DOHH2 (cell line): Measurements from ENCODE around the gene PARVB.

ENCODE experiments used
- EZH2phosphoT487 ChIP-seq: fragments of 200-600 bp; sonication (generic); IDR thresholded peaks from 2 replicates; pipeline ENCODE4 v1.6.1; 2017; ENCODE audit warnings: borderline replicate concordance, mild to moderate bottlenecking, antibody characterized with exemption, low read length, moderate library complexity, mixed read lengths
- TF ChIP-seq, protein P1 (sequence below): fragments of 200-600 bp; sonication (generic); IDR thresholded peaks from one replicate; pipeline ENCODE4 v1.5.1; 2014; ENCODE audit warnings: antibody characterized with exemption, mild to moderate bottlenecking, low read depth, low read length; ENCODE audit not compliant: poor library complexity, severe bottlenecking

DNA sequence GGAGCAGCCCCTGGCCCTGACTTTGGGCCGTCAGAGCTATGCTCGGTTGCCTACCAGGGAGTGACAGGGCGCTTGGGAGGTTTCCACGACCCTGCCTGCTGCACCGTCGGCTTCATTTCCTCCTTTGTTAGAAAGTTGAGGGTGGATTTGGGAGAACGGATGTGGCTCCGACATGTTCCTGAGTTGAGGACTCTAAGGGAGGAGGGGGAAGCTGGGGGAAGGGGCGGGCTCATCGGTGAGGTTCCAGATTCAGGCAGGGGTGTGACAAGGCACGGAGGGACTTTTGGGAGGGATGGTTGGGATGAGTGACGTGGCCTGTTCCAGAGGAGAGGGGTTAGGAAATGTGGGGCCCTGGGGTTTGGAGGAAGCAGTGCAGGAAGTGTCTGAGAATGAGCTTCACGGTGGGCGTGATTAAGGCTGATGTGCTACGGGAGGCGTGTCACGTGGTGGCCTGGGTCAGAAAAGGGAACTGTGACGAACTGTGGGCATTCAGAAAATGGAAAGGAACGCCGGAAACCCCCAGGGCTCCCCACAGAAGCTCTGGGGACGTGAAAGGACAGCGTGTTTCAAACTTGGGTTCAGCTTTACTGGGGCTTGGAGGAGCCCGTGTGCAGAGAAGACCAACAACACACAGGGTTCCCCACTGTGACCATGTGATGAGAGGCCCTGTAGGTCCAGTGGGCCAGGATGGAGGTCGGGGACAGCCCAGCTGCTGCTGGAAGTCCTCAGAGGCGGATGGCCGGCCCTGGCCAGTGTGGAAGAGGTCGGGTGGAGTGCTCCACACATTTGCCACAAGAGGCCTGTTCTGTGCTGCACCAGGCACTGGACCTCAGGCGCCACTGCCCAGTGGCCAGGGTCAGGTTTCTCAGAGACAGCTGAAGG, 2.8 kb downstream of the PARVB start:
- TF ChIP-seq, protein P1, sequence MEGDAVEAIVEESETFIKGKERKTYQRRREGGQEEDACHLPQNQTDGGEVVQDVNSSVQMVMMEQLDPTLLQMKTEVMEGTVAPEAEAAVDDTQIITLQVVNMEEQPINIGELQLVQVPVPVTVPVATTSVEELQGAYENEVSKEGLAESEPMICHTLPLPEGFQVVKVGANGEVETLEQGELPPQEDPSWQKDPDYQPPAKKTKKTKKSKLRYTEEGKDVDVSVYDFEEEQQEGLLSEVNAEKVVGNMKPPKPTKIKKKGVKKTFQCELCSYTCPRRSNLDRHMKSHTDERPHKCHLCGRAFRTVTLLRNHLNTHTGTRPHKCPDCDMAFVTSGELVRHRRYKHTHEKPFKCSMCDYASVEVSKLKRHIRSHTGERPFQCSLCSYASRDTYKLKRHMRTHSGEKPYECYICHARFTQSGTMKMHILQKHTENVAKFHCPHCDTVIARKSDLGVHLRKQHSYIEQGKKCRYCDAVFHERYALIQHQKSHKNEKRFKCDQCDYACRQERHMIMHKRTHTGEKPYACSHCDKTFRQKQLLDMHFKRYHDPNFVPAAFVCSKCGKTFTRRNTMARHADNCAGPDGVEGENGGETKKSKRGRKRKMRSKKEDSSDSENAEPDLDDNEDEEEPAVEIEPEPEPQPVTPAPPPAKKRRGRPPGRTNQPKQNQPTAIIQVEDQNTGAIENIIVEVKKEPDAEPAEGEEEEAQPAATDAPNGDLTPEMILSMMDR: no peak
- no peak for TF ChIP-seq EZH2phosphoT487
